PFSK-1 (cell line): ENCODE data around the gene KCNK3.

ENCODE experiments used
- POLR2AphosphoS5 ChIP-seq: IDR thresholded peaks from 2 replicates; pipeline ENCODE4 v1.6.1; 2012; ENCODE audit warnings: low read depth, mild to moderate bottlenecking, control low read depth, low read length, moderate library complexity
- SIN3A ChIP-seq: IDR thresholded peaks from 2 replicates; pipeline ENCODE4 v1.6.1; 2012; ENCODE audit warnings: mild to moderate bottlenecking, low read length, moderate library complexity, borderline replicate concordance; ENCODE audit not compliant: insufficient read depth
- TAF1 ChIP-seq: IDR thresholded peaks from 2 replicates; pipeline ENCODE4 v1.6.1; 2012; ENCODE audit warnings: low read length, control low read depth, borderline replicate concordance; ENCODE audit not compliant: insufficient read depth

- TF ChIP-seq POLR2AphosphoS5 (no peak), SIN3A (no peak), TAF1 (no peak)
Measured at GRCh38 chr2:26739514-26739913, 47.0 kb downstream of the KCNK3 start.
